AG04450 (cell line): ENCODE data around the gene THRB. TPM values are rescaled to one million over a fixed set of nuclear protein-coding genes. Genes with fewer than 3 reads are reported as not detected.

Experiments
- CTCF ChIA-PET: fragments of 300-600, 350-600 bp; formaldehyde crosslinking; extraction: SDS; loops from one replicate; lab custom pipeline; 2022; ENCODE audit warnings: antibody characterized with exemption, inconsistent platforms; lab: Charles Lee
- POLR2A ChIA-PET: fragments of 350-600 bp; formaldehyde crosslinking; extraction: SDS; loops from one replicate; lab custom pipeline; 2021; ENCODE audit warnings: antibody characterized with exemption, inconsistent platforms; lab: Yijun Ruan, JAX
- DNase-seq: peaks from one replicate; pipeline ENCODE4 v3.0.0-alpha.2; 2011; ENCODE audit warnings: low read depth, low spot score
- H3K27ac ChIP-seq: one replicate; pipeline ENCODE4 v1.5.1; 2012; ENCODE audit warnings: low read depth, low read length, control low read depth
- H3K27me3 ChIP-seq: one replicate; pipeline ENCODE4 v1.6.0; 2012; ENCODE audit warnings: low read length; ENCODE audit not compliant: control insufficient read depth, insufficient read depth
- H3K4me3 ChIP-seq: 2 replicates; pipeline ENCODE4 v1.5.1; 2011; ENCODE audit warnings: mild to moderate bottlenecking, low read depth, low read length, control low read depth
- H3K9me3 ChIP-seq: 2 replicates; pipeline ENCODE4 v1.5.1; 2012; ENCODE audit warnings: low read length; ENCODE audit not compliant: control insufficient read depth, insufficient read depth
- polyA minus RNA-seq: library from RNA; depleted of rRNA, polyadenylated mRNA; stranded (reverse); fragments of >200 nt; gene quantifications from 2 replicates; pipeline ENCODE4 v1.2.3, GENCODE V29; 2011; rRNA and poly(A)+ RNA removed
- polyA plus RNA-seq: library from polyadenylated mRNA; depleted of rRNA; stranded (reverse); fragments of >200 nt; gene quantifications from 2 replicates; pipeline ENCODE4 v1.2.3, GENCODE V29; 2011; rRNA removed
- TF ChIP-seq, protein P1 (sequence below): IDR thresholded peaks from 2 replicates; pipeline ENCODE4 v1.5.1; 2011; ENCODE audit warnings: low read depth, low read length, control low read depth, inconsistent platforms

The THRB gene
- polyA plus RNA-seq = 0.02 TPM in 1 of 2 replicates, not detected in the other
- polyA minus RNA-seq = not detected in 2 replicates

DNA sequence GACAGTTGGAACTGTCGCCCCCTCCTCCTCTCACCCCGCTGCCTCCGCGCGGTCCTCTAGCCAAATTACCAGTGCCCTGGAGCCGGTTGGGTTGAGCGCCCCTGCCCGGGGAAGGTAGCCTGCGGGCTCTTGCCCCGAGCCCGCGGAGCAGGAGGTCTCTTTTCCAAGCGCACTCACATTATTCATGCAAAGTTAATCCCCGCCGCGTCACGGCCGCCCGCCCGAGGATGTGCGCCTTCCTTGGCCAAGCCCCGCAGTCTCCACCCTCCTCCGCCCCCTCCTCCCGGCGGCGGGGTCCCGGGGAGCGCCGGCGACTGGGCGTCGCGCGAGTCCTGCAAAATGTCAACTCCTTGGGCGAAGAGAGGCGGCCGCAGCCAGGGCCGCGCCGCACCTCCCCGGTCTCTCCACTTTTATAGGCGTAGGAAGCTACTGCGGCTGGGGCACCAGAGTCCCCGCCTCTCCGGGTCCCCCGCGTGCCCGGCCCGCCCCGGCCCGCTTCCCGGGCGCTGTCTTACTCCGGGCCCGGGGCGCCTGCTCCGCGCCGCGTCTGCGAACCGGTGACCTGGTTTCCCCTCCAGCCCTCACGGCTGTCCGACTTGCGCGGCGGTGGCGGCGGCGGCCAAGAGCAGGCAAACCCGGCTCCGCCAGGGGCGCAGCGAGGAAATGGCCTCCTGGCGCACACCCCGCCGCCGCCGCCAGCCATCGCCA is at the start of gene THRB:
TSS of gene THRB (minus strand) at position 233 of the 708 bp plus-strand sequence.
- H3K27ac ChIP-seq = no peak within 1 kb of the TSS
- DNase-seq = no peak
- H3K9me3 ChIP-seq = peaks cover 4% of the 10 kb centered on the region; the same call in 1 of the 2 replicates
- H3K27me3 ChIP-seq = peaks cover 24% of the 10 kb centered on the region
- POLR2A ChIA-PET = no interaction called here
- peak within 1 kb of the TSS; percentile 34; the same call in 1 of the 2 replicates for H3K4me3 ChIP-seq
- CTCF ChIA-PET = no interaction called here
- TF ChIP-seq, protein P1, sequence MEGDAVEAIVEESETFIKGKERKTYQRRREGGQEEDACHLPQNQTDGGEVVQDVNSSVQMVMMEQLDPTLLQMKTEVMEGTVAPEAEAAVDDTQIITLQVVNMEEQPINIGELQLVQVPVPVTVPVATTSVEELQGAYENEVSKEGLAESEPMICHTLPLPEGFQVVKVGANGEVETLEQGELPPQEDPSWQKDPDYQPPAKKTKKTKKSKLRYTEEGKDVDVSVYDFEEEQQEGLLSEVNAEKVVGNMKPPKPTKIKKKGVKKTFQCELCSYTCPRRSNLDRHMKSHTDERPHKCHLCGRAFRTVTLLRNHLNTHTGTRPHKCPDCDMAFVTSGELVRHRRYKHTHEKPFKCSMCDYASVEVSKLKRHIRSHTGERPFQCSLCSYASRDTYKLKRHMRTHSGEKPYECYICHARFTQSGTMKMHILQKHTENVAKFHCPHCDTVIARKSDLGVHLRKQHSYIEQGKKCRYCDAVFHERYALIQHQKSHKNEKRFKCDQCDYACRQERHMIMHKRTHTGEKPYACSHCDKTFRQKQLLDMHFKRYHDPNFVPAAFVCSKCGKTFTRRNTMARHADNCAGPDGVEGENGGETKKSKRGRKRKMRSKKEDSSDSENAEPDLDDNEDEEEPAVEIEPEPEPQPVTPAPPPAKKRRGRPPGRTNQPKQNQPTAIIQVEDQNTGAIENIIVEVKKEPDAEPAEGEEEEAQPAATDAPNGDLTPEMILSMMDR = no peak

DNA sequence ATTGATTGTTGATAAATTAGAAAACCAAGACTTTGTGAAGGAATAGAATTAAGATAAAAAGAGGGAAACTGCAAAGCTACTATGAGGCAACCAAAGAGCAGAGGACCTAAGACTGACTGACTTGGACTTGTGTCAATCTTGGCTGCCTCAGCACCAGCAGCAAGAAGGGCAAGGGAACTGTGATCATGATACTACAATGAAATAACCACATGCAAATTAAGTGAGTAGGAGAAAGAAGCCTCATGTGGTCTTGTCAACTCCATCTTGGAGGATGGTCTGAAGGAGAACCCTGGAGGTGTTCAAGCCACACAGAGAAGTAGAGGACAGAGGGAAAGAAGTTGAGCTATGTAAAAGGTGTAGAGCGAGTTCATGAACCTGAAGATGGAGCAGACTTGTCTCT is 47.3 kb upstream of the THRB start:
- CTCF ChIA-PET = no interaction called here
- Histone ChIP-seq H3K4me3 (no peak overlapping the region), H3K27ac (no peak overlapping the region), H3K9me3 (no peaks in the 10 kb centered on the region), H3K27me3 (no peaks in the 10 kb centered on the region)
- POLR2A ChIA-PET = no interaction called here
- TF ChIP-seq, protein P1 = no peak
- DNase-seq = no peak

DNA sequence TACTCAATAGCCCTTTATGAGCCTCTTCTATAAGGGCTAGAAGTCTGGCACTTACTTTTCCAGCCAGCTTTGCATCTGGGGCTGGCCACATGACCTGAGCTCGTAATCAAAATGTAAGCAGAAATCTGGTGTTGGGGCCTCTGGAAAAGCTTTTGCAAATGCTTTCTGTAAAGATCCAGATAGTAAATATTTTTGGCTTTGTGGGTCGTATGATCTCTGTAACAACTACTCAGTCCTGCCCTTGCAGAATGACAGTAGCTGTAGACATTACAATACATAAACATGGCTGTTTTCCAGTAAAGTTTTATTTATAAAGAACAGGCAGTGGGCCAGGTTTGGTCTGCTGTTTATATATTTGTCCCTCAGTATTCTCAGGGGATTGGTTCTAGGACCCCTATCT is 46.2 kb upstream of the THRB start:
- TF ChIP-seq, protein P1 = no peak
- POLR2A ChIA-PET = no interaction called here
- CTCF ChIA-PET = no interaction called here
- H3K4me3 ChIP-seq = no peak overlapping the region
- no peaks in the 10 kb centered on the region for H3K27me3 ChIP-seq
- H3K9me3 ChIP-seq = no peaks in the 10 kb centered on the region
- H3K27ac ChIP-seq = no peak overlapping the region
- no peak for DNase-seq

DNA sequence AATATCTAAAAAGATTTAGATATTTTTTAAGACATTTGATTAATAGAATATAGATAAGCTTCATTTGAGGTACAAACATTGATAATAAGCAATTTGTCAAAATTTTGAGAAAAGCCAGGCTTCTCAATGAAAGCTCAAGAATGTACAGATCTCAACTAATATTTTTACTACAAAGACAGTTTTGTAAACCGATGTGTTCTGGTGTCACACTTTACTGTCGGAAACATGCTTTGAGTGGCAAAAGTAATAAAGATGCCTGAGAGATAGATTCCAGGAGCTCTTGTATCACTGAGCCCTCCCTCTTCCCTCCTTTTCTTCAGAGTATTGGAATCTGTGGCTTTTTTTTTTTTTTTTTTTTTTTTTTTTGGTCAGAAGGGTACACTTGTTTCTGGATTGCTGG is 45.0 kb upstream of the THRB start:
- ChIA-PET CTCF (interaction anchor here (0.6 kb wide), 1 partner anchor 143 kb away, joined by 4 read pairs; no protein-coding TSS in a partner anchor), POLR2A (no interaction called here)
- Histone ChIP-seq H3K27ac (no peak overlapping the region), H3K4me3 (no peak overlapping the region), H3K27me3 (no peaks in the 10 kb centered on the region), H3K9me3 (no peaks in the 10 kb centered on the region)
- TF ChIP-seq, protein P1 = no peak
- no peak for DNase-seq

DNA sequence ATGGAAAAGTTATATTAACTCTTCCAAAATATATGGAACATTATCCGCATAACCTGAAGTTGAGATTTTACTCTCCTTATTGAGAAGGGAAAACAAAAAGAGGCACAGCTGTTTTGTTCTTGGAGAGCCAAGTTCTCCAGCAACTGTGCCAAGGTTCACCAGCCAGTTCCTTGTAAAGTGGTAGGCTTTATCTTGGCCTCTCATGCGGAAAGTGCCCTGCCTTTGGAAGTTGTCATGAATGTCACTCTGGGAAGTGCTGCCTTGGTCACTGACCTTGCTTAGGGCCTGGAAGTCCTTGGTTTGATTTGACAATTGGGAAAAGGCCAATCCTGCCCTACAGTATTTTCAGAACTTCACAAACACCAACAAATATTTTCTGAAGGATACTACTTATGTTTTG is 44.2 kb upstream of the THRB start:
- Histone ChIP-seq H3K27ac (no peak overlapping the region), H3K9me3 (no peaks in the 10 kb centered on the region), H3K4me3 (no peak overlapping the region), H3K27me3 (no peaks in the 10 kb centered on the region)
- TF ChIP-seq, protein P1 = no peak
- POLR2A ChIA-PET = no interaction called here
- no peak for DNase-seq
- CTCF ChIA-PET = interaction anchor here (0.6 kb wide), 1 partner anchor 143 kb away, joined by 4 read pairs; no protein-coding TSS in a partner anchor
